ENCODE measurements around the gene NFU1. TPM values are rescaled to one million over a fixed set of nuclear protein-coding genes. Genes with fewer than 3 reads are reported as not detected.

The NFU1 gene
- total and polyA plus RNA-seq, 2 of the 13 experiments (the other 11 are each of a cell fraction or from before 2014, with no cell fraction given): 39.1 to 84.0 TPM

GRCh38 chr2:69436938-69437750 is at the start of gene NFU1 (continued):
- TF ChIP-seq AHDC1 (CRISPR knock-in tag; IDR thresholded peaks at IDR 0.05; ENCODE audit: borderline replicate concordance): peak; percentile 52; the same call in 1 of the 2 replicates
- peak; percentile 39; the same call in 1 of the 2 replicates for TF ChIP-seq WIZ (CRISPR knock-in tag; IDR thresholded peaks at IDR 0.05)
- TF ChIP-seq GABPA (IDR thresholded peaks at IDR 0.05; ENCODE audit: low read depth, low read length): no peak
- TF ChIP-seq GABPA (CRISPR knock-in tag; IDR thresholded peaks at IDR 0.05; ENCODE audit: low read depth): peak; percentile 39; the same call in 1 of the 2 replicates
- TF ChIP-seq SMARCE1 (IDR thresholded peaks at IDR 0.05; ENCODE audit: borderline replicate concordance): no peak
- peak; percentile 98 for TF ChIP-seq ZNF781 (CRISPR knock-in tag; IDR thresholded peaks at IDR 0.05; ENCODE audit: borderline replicate concordance, not compliant biosample characterization)
- TF ChIP-seq CBX2 (IDR thresholded peaks at IDR 0.05; ENCODE audit: low read depth, low read length): no peak
- peak; percentile 53; the same call in 1 of the 2 replicates for TF ChIP-seq CBX2 (CRISPR knock-in tag; IDR thresholded peaks at IDR 0.05; ENCODE audit: low read depth)
- peak; percentile 96 for TF ChIP-seq ZSCAN20 (CRISPR knock-in tag; IDR thresholded peaks at IDR 0.05; ENCODE audit: borderline replicate concordance)
- no peak for TF ChIP-seq ZNF513 (CRISPR knock-in tag; conservative IDR thresholded peaks at IDR 0.05)
- peak; percentile 93 for TF ChIP-seq ASH2L (IDR thresholded peaks at IDR 0.05; ENCODE audit: insufficient read length, low read depth, low read length)
- TF ChIP-seq ZNF280D (CRISPR knock-in tag; IDR thresholded peaks at IDR 0.05): peak; percentile 95; the same call in 1 of the 2 replicates
- TF ChIP-seq ZKSCAN8 (CRISPR knock-in tag; IDR thresholded peaks at IDR 0.05; ENCODE audit: borderline replicate concordance): peak; percentile 67
- no peak for TF ChIP-seq CENPX (CRISPR knock-in tag; IDR thresholded peaks at IDR 0.05)
- TF ChIP-seq ZNF230 (CRISPR knock-in tag; IDR thresholded peaks at IDR 0.05): peak; percentile 94
- peak; percentile 76; the same call in 1 of the 2 replicates for TF ChIP-seq TFDP2 (CRISPR knock-in tag; IDR thresholded peaks at IDR 0.05)
- TF ChIP-seq AHR (CRISPR knock-in tag; IDR thresholded peaks at IDR 0.05): 0 out of 2 replicates have a peak, but pooled peaks have one; percentile 84

Data from HepG2 (cell line).